Measurements from ENCODE around the gene MMP14. TPM values are rescaled to one million over a fixed set of nuclear protein-coding genes. Genes with fewer than 3 reads are reported as not detected.

Gene MMP14
- total RNA-seq, 2 experiments from 2014 or later = 2.6 to 2.9 TPM

- H3K36me3 Mint-ChIP-seq (ENCODE audit: low read depth) = no peaks in the 10 kb centered on the region
- H3K27me3 Mint-ChIP-seq = peaks cover 40% of the 10 kb centered on the region
- DNase-seq (no peak), ATAC-seq (ENCODE audit: poor library complexity) (no peak)
- H3K27ac Mint-ChIP-seq = no peak overlapping the region
- POLR2A ChIA-PET = no interaction called here
- no peaks in the 10 kb centered on the region for H3K4me1 Mint-ChIP-seq (ENCODE audit: low read depth)
- Histone ChIP-seq H3K9me3 (ENCODE audit: control insufficient read depth in 1 of 2, insufficient read depth in 1 of 2, low read length in 2 of 2) (peaks cover 0 to 3% of the 10 kb centered on the region in 2 experiments), H3K4me3 (ENCODE audit: low read length) (no peak overlapping the region), H3K27ac (ENCODE audit: low read depth in 1 of 2, low read length in 2 of 2) (no peak overlapping the region), H3K27me3 (ENCODE audit: control insufficient read depth in 1 of 2, insufficient read depth in 2 of 2, low read length in 2 of 2) (peaks cover 19 to 26% of the 10 kb centered on the region in 2 experiments), H3K36me3 (ENCODE audit: insufficient read depth, low read length) (no peaks in the 10 kb centered on the region), H3K4me1 (ENCODE audit: insufficient read depth, low read length) (peaks cover 7% of the 10 kb centered on the region)
- CTCF ChIA-PET = no interaction called here
- intact Hi-C loops (cut with DNase I, micrococcal nuclease) = no loop called here
- H3K4me3 Mint-ChIP-seq = no peak overlapping the region
- no peaks in the 10 kb centered on the region for H3K9me3 Mint-ChIP-seq
- no peak for TF ChIP-seq CTCF (IDR thresholded peaks at IDR 0.05)
Measured at GRCh38 chr14:22842211-22843122, 6.1 kb downstream of the MMP14 start.

- no peaks in the 10 kb centered on the region for H3K36me3 Mint-ChIP-seq (ENCODE audit: low read depth)
- ChIA-PET CTCF (no interaction called here), POLR2A (no interaction called here)
- H3K27me3 Mint-ChIP-seq = peaks cover 41% of the 10 kb centered on the region
- Histone ChIP-seq H3K27me3 (ENCODE audit: control insufficient read depth in 1 of 2, insufficient read depth in 2 of 2, low read length in 2 of 2) (peaks cover 11 to 20% of the 10 kb centered on the region in 2 experiments), H3K36me3 (ENCODE audit: insufficient read depth, low read length) (no peaks in the 10 kb centered on the region), H3K4me3 (ENCODE audit: low read length) (no peak overlapping the region), H3K9me3 (ENCODE audit: control insufficient read depth in 1 of 2, insufficient read depth in 1 of 2, low read length in 2 of 2) (no peaks in the 10 kb centered on the region), H3K27ac (ENCODE audit: low read depth in 1 of 2, low read length in 2 of 2) (no peak overlapping the region), H3K4me1 (ENCODE audit: insufficient read depth, low read length) (no peaks in the 10 kb centered on the region)
- no peak overlapping the region for H3K27ac Mint-ChIP-seq
- H3K4me1 Mint-ChIP-seq (ENCODE audit: low read depth) = no peaks in the 10 kb centered on the region
- TF ChIP-seq CTCF (IDR thresholded peaks at IDR 0.05) = no peak
- intact Hi-C loops (cut with DNase I, micrococcal nuclease) = no loop called here
- H3K4me3 Mint-ChIP-seq = no peak overlapping the region
- no peak for ATAC-seq (ENCODE audit: poor library complexity)
- no peaks in the 10 kb centered on the region for H3K9me3 Mint-ChIP-seq
- DNase-seq = no peak
Measured at GRCh38 chr14:22843123-22843925, 6.9 kb downstream of the MMP14 start.

- H3K27ac ChIP-seq (ENCODE audit: low read depth in 1 of 2, low read length in 2 of 2) = no peak overlapping the region
- CTCF ChIA-PET = interaction anchor here (1.1 kb wide), 1 partner anchor 71 kb away, joined by 3 read pairs; no protein-coding TSS in a partner anchor
- Mint-ChIP-seq H3K9me3 (no peaks in the 10 kb centered on the region), H3K36me3 (ENCODE audit: low read depth) (no peaks in the 10 kb centered on the region), H3K27ac (no peak overlapping the region), H3K27me3 (peaks cover 30% of the 10 kb centered on the region), H3K4me3 (no peak overlapping the region), H3K4me1 (ENCODE audit: low read depth) (no peaks in the 10 kb centered on the region)
- intact Hi-C loops (cut with DNase I, micrococcal nuclease) = no loop called here
- POLR2A ChIA-PET = no interaction called here
- no peaks in the 10 kb centered on the region for H3K9me3 ChIP-seq (ENCODE audit: control insufficient read depth in 1 of 2, insufficient read depth in 1 of 2, low read length in 2 of 2)
- peaks cover under 1 to 9% of the 10 kb centered on the region in 2 experiments for H3K27me3 ChIP-seq (ENCODE audit: control insufficient read depth in 1 of 2, insufficient read depth in 2 of 2, low read length in 2 of 2)
- TF ChIP-seq CTCF (IDR thresholded peaks at IDR 0.05) = no peak
- ATAC-seq (ENCODE audit: poor library complexity) (no peak), DNase-seq (no peak)
- H3K4me3 ChIP-seq (ENCODE audit: low read length) = no peak overlapping the region
- H3K36me3 ChIP-seq (ENCODE audit: insufficient read depth, low read length) = no peaks in the 10 kb centered on the region
- H3K4me1 ChIP-seq (ENCODE audit: insufficient read depth, low read length) = no peaks in the 10 kb centered on the region
Measured at GRCh38 chr14:22844221-22845102, 8.1 kb downstream of the MMP14 start.
